Mononuclear cell (primary cell): ENCODE data around the gene ELOVL3. TPM values are rescaled to one million over a fixed set of nuclear protein-coding genes. Genes with fewer than 3 reads are reported as not detected.
"Not testable (repeated sequence)": the region's sequence is repeated elsewhere in the genome, so short reads cannot be mapped to it uniquely, and the experiment has no call there.

Source experiments
- H3K27me3 ChIP-seq: 2 replicates; pipeline ENCODE4 v1.6.0; 2011; ENCODE audit warnings: low read length, control low read depth; ENCODE audit not compliant: insufficient read depth
- H3K4me1 ChIP-seq: 2 replicates; pipeline ENCODE4 v1.5.1; 2011; ENCODE audit warnings: mild to moderate bottlenecking, low read length, control low read depth; ENCODE audit not compliant: insufficient read depth
- H3K4me3 ChIP-seq: 2 replicates; pipeline ENCODE4 v1.5.1; 2011; ENCODE audit warnings: mild to moderate bottlenecking, low read length, moderate library complexity
- H3K9me3 ChIP-seq: 2 replicates; pipeline ENCODE4 v1.5.1; 2011; ENCODE audit warnings: low read depth, mild to moderate bottlenecking, control low read depth, low read length
- total RNA-seq: library from RNA; depleted of rRNA; stranded (reverse); fragments of >200 nt; gene quantifications from one replicate; pipeline ENCODE4 v1.2.3, GENCODE V29; 2012

Gene ELOVL3
- total RNA-seq = not detected

GRCh38 chr10:102225646-102226541, at the start of gene ELOVL3:
TSS of gene ELOVL3 (plus strand) at chr10:102226299. CDS start at chr10:102226549, 250 bp downstream.
- Histone ChIP-seq H3K4me3 (peak within 1 kb of the TSS; percentile 12), H3K4me1 (peaks cover 39% of the 10 kb centered on the region), H3K27me3 (peaks cover 28% of the 10 kb centered on the region), H3K9me3 (no peaks in the 10 kb centered on the region)

- Histone ChIP-seq H3K9me3 (no peaks in the 10 kb centered on the region), H3K4me1 (peaks cover 11% of the 10 kb centered on the region), H3K27me3 (no peaks in the 10 kb centered on the region), H3K4me3 (no peak overlapping the region)
These were observed 41.5 kb upstream of the ELOVL3 start for GRCh38 chr10:102184606-102185005.

- Histone ChIP-seq H3K9me3 (no peaks in the 10 kb centered on the region), H3K27me3 (no peaks in the 10 kb centered on the region), H3K4me3 (no peak overlapping the region), H3K4me1 (peaks cover 13% of the 10 kb centered on the region)
These were observed 40.8 kb upstream of the ELOVL3 start for GRCh38 chr10:102185272-102185671.

- H3K27me3 ChIP-seq = no peaks in the 10 kb centered on the region
- no peaks in the 10 kb centered on the region for H3K9me3 ChIP-seq
- no peak overlapping the region for H3K4me3 ChIP-seq
- peaks cover 13% of the 10 kb centered on the region for H3K4me1 ChIP-seq
These were observed 40.1 kb upstream of the ELOVL3 start for GRCh38 chr10:102185811-102186527.

GRCh38 chr10:102188298-102188940, 37.7 kb upstream of the ELOVL3 start:
- Histone ChIP-seq H3K4me3 (no peak overlapping the region), H3K9me3 (no peaks in the 10 kb centered on the region), H3K4me1 (peaks cover 13% of the 10 kb centered on the region), H3K27me3 (no peaks in the 10 kb centered on the region)

GRCh38 chr10:102188941-102189898, 36.9 kb upstream of the ELOVL3 start:
- not testable (repeated sequence) for H3K27me3 ChIP-seq, H3K9me3 ChIP-seq, H3K4me3 ChIP-seq
- H3K4me1 ChIP-seq = peaks cover 13% of the 10 kb centered on the region

- Histone ChIP-seq H3K9me3 (no peaks in the 10 kb centered on the region), H3K27me3 (no peaks in the 10 kb centered on the region), H3K4me3 (no peak overlapping the region), H3K4me1 (peaks cover 13% of the 10 kb centered on the region)
These were observed 34.1 kb upstream of the ELOVL3 start for GRCh38 chr10:102191956-102192355.

- H3K4me1 ChIP-seq = no peaks in the 10 kb centered on the region
- H3K4me3 ChIP-seq = no peak overlapping the region
- no peaks in the 10 kb centered on the region for H3K27me3 ChIP-seq
- H3K9me3 ChIP-seq = no peaks in the 10 kb centered on the region
These were observed 30.7 kb upstream of the ELOVL3 start for GRCh38 chr10:102195296-102195870.

GRCh38 chr10:102196893-102197292, 29.2 kb upstream of the ELOVL3 start:
- H3K4me3 ChIP-seq = no peak overlapping the region
- H3K9me3 ChIP-seq = no peaks in the 10 kb centered on the region
- H3K4me1 ChIP-seq = no peaks in the 10 kb centered on the region
- no peaks in the 10 kb centered on the region for H3K27me3 ChIP-seq

GRCh38 chr10:102198027-102198426, 28.1 kb upstream of the ELOVL3 start:
- no peaks in the 10 kb centered on the region for H3K9me3 ChIP-seq
- H3K4me1 ChIP-seq = no peaks in the 10 kb centered on the region
- H3K4me3 ChIP-seq = no peak overlapping the region
- H3K27me3 ChIP-seq = no peaks in the 10 kb centered on the region

- H3K9me3 ChIP-seq = no peaks in the 10 kb centered on the region
- no peaks in the 10 kb centered on the region for H3K4me1 ChIP-seq
- H3K27me3 ChIP-seq = no peaks in the 10 kb centered on the region
- H3K4me3 ChIP-seq = no peak overlapping the region
These were observed 25.1 kb upstream of the ELOVL3 start for GRCh38 chr10:102200751-102201640.

GRCh38 chr10:102202386-102202785, 23.7 kb upstream of the ELOVL3 start:
- no peaks in the 10 kb centered on the region for H3K27me3 ChIP-seq
- H3K9me3 ChIP-seq = no peaks in the 10 kb centered on the region
- H3K4me1 ChIP-seq = no peaks in the 10 kb centered on the region
- no peak overlapping the region for H3K4me3 ChIP-seq

GRCh38 chr10:102208311-102209035, 17.6 kb upstream of the ELOVL3 start:
- H3K4me3 ChIP-seq = no peak overlapping the region
- no peaks in the 10 kb centered on the region for H3K4me1 ChIP-seq
- no peaks in the 10 kb centered on the region for H3K9me3 ChIP-seq
- no peaks in the 10 kb centered on the region for H3K27me3 ChIP-seq
